Islet of Langerhans (tissue), 1 donor: ENCODE measurements around the gene LRRC61.

Experiments
- FAIRE-seq: peaks from one replicate; lab custom pipeline; 2011; peaks lifted over from hg19 to GRCh38; lab: Jason Lieb, UNC

The LRRC61 gene

DNA sequence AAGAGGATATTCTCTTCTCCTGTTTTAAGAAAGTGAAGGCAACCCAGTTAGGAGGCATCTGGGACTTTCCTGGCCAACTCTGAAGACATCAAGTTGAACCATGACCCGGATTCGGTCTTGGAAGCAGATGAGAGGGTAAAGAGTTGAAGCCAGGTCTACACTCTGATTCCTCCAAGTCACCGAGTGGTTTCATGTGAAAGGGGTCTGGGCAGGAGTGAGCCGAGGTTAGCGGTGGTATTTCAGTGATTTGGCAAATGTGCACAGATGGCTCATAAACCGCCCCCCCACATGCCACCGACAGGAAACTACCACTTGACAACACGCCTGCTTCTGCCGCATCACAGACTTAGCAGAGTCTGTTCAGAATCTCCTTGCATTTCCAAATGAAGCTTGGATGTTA, 34.1 kb downstream of the LRRC61 start:
- FAIRE-seq, result no peak

GRCh38 chr7:150357771-150358427, 34.7 kb downstream of the LRRC61 start:
- FAIRE-seq, result no peak

DNA sequence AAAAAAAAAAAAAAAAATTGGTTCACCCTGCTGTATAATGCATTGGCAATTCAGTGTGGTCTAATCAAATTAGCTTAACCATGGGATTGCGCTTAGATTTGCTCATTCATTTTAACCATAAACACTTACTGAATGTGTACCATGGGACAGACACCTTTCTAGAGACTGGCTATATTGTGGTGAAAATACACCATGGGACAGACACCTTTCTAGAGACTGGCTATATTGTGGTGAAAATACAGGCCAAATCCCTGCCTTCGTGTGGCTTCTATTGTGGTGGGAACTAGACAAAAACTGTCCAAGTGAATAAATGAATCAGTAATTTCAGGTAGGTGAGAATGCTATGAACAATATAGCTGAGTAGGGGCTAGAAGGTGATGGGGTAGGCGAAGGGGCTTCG, 35.3 kb downstream of the LRRC61 start:
- no peak for FAIRE-seq

DNA sequence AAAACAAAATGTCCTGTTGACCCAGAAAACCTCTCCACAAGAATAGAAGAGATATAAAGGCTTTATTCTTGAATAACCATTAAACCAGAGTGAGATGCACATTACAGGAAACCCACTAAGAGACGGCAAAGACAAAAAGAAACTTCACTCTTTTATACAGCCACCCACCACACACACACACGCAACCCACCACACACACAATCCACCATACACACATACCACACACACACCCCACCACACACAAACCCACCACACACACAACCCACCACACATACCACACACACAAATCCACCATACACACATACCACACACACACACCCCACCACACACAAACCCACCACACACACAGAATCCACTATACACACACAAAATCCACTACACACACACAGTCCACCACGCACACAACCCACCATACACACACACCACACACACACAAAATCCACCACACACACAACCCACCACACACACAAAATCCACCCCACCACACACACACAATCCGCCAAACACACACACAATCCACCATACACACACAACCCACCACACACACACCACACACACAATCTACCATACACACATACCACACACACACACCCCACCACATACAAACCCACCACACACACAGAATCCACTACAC, 36.0 kb downstream of the LRRC61 start:
- no peak for FAIRE-seq

- FAIRE-seq, result no peak
Measured at GRCh38 chr7:150359622-150360362, 36.6 kb downstream of the LRRC61 start.

DNA sequence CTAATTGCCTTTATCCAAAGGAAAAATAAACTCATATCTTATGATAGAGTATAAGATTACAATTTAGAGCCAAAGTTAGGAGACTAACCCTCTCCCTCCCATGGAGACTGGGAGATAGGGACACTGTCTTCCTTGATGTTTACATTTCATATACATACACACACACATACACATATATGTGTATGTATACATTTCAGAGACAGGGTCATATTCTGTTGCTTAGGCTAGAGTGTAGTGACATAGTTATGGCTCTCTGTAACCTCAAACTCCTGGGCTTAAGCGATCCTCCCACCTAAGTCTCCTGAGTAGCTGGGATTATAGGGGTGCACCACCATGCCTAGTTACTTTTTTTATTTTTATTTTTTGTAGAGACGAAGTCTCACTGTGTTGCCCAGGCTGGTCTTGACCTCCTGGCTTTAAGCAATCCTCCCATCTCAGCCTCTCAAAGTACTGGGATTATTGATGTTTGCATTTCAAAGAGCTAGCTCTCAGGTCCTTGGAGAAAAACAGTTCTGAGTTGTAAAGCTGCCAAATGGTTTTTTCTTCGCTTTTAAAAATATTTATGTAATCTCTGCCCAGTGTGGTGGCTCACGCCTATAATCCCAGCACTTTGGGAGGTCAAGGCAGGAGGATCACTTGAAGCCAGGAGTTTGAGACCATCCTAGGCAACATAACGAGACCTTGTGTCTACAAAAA, 37.4 kb downstream of the LRRC61 start:
- FAIRE-seq, result no peak

GRCh38 chr7:150361402-150361801, 38.2 kb downstream of the LRRC61 start:
- FAIRE-seq, result no peak

DNA sequence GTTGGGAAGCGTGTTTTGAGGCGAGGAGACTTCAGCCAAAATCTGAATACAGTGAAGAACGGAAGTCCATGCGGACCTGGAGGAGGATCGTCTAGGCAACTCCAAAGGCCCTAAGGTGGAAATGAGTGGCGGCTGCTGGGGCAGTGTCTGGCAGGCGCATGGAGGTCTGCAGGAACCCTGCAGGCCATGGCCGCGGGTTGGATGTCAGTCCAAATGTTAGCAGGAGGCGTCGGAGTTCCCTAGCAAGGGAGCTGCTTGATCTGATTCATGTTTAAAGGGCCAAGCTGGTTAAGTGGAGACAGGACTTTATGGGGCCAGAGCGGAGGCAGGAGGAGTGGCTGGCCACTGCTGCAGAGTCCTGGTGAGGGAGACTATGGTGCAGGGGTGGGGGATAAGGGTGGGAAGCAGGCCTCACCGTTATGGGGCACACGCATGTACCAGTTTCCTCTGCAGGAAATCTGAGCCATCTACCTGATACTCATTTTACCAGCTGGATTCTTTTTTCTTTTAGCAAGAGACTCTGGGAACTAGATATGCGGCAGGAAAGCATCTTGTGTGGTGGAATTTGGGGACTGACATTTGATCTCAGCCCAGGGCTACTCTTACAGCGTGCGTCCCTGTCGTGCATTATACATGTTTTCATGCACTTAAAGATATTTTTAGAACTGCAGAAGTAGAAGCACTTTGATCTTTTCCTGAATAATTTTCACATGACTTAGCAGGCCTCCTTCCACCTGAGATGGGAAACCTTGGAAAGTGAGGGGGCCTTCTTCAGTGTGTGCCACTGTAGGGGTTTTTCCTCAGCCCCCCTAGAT, 38.9 kb downstream of the LRRC61 start:
- no peak for FAIRE-seq

GRCh38 chr7:150363370-150363769, 40.2 kb downstream of the LRRC61 start:
- FAIRE-seq, result no peak

DNA sequence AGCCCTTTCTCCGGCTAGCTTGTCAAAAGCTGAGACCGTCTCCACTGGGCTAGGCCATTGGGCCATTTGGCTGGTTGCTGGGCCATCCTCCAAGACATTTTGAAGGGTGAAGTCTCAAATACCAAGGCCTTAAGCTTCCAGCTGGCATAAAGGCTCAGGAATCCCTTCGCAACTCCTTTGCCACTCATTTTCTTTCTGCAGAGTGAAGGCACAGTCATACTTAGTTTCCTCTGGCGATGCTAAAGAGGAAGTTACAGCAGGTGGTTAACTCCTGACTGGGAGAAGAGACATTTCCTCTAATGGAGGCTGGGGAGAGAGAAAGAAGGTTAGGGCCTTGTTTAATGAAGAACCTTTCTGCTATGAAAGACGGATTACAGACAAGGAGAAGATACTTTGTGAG, 40.7 kb downstream of the LRRC61 start:
- FAIRE-seq, result no peak

DNA sequence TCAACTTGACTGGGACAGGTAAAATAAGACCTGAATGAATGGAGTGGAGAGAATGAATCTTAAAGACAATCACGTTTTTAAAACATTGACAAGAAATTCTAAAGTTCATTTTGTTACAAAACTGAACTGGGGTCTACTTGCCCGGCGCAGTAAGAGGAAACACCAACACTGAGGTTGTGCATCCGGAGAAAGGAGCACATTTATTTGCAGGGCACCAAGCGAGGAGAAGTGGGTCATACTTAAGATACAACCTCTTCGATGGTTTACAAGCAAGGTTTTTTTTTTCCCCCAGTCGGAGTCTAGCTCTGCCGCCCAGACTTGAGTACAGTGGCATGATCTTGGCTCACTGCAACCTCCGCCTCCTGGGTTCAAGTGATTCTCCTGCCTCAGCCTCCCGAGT, 42.0 kb downstream of the LRRC61 start:
- no peak for FAIRE-seq

DNA sequence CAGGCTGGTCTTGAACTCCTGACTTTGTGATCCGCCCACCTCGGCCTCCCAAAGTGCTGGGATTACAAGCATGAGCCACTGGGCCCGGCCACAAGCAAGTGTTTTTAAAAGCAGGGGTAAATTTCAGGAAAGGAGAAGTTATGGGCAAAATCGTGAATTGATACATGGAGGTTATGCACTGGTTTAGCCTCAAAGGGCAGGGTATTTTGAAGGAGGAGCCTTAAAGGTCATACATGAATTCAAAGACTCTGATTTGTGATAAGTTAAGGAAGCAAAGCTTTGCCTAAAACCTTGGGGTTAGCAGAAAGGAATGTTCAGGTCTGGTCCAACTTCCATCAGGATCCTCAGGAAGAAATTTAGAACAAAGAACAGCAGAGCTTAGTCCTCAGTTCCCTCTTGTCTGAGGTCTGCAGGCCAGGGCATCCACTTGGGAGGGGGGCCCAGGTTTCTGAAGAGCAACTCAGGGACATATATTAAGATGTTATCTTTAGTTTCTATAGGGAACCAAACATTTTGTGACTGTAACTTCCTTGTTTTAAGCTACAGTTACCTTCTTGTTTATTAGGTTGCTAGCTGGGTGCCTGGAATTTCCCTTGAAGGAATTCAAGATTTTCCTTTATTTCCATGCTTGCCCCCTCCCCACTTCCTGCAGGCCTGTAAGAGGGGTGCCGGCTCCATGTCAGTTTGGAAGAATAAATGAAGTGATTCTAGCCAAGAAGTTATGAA, 42.7 kb downstream of the LRRC61 start:
- no peak for FAIRE-seq

- FAIRE-seq, result peak; percentile 81
Measured at GRCh38 chr7:150367677-150368095, 44.5 kb downstream of the LRRC61 start.

DNA sequence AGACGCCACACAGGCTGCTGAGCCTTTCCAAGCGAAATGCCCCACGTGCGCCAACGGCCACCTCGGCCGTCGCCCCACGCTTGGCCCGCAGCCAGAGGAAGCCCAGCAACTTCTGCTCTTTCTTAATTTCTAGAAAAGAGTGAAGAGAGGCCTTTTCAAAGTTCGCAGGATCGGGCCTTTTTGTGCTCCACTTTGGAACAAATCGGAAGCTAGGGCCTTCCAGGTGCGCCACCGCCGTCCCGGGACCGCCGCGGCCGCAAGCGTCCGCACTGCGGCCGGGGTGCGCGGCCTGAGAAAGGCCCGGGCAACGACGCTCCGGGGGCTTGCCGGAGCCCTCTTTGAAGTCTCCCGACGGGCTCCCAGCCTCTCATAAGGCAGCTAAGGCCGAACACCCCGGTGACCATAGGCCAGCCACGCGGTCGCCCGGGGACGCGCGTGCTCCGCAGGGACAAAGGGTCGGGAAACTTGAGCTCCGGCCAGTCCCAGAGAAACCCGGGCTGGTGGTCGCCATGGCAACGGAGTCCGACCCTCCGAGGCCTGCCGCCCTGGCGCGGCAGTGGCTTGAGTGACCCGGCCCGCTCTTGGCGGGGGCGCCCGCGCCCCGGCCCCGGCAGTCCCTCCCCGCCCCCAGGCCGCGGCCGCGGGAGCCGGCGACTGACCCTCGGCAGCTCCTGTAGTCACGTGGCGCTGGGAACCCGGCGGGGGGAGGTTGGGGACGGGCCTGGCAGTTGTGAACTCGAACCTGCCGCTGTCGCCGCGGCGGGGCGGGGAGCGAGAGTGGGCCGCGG, 45.1 kb downstream of the LRRC61 start, which contains the start of gene REPIN1:
TSS of gene REPIN1 (plus strand) at position 727 of the 788 bp plus-strand sequence. CDS start 890 bp downstream, outside the sequence.
- no peak for FAIRE-seq

GRCh38 chr7:150368884-150369747, 46.0 kb downstream of the LRRC61 start:
- FAIRE-seq, result no peak

DNA sequence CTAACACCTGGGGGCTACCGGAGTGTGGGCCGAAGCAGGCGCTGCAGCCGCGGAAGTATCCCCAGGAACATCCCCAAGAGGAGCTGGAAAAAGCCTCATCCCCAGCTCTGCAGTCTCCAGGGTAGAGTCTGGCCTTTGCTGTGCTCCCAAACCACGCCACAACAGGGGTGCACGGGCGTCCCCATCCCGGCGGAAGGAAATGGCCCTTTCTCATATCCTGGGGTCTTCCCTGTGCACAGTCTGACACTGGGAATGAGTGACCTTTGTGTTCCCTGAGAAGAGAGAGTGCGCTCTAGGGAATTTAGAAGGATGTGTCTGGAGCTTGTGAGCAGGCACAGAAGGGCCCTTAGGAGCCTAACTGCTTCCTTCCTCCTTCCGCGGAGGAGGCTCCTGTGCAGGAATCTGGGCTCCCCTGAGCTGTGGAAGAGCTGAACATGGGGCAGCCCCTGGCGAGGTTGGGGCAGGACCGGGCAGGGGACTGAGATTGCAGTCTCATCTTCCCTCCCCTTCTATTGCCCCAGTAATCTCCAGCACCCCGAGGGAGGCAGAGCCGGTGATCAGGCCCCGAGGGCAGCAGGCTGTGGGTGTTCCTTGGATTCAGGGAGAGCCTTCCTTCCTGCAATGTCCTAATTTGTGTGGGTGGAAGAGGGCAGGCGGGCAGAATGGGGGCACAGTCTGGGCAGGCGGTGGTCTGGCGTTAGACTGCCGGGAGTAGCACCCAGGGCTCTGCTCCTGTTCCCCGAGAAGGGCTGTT, 46.8 kb downstream of the LRRC61 start:
- no peak for FAIRE-seq

- no peak for FAIRE-seq
Measured at GRCh38 chr7:150370612-150371071, 47.5 kb downstream of the LRRC61 start.
